GM03348 (cell line): ENCODE results near the gene SYT7.
A peak's percentile ranks its signal among the peaks of the same experiment; 100 is the strongest.

Experiments used
- DNase-seq: peaks from one replicate; pipeline ENCODE4 v3.0.0; 2012; ENCODE audit warnings: low spot score

SYT7 gene

DNA sequence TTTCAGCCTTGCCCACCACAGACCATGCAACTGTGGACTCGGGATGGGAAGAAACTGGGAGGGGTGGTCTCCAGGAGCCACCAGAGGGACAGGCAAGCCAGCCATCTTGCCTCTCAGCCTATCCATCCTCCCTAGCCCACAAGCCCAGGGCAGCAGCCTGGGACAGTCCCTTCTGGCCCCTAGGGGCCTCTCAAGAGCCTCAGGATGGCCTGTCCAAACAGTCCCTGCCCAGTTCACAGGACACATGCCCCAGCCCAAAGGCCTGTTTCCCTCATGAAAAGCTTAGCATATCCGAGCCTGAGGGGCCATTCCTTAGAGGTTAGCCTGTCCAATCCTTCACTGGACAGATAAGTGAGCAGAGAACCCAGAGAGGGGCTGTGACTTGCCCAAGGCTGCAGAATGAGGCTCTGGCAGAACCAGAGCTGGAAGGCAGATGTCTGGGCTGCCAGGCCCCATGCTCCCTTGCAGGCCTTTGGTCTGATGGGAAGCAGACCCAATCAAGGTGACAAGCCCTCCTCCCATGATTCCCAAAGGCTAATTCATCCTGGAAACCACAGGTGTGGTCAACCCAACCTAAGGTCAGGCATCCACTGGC, 44.1 kb downstream of the SYT7 start:
- no peak for DNase-seq

DNA sequence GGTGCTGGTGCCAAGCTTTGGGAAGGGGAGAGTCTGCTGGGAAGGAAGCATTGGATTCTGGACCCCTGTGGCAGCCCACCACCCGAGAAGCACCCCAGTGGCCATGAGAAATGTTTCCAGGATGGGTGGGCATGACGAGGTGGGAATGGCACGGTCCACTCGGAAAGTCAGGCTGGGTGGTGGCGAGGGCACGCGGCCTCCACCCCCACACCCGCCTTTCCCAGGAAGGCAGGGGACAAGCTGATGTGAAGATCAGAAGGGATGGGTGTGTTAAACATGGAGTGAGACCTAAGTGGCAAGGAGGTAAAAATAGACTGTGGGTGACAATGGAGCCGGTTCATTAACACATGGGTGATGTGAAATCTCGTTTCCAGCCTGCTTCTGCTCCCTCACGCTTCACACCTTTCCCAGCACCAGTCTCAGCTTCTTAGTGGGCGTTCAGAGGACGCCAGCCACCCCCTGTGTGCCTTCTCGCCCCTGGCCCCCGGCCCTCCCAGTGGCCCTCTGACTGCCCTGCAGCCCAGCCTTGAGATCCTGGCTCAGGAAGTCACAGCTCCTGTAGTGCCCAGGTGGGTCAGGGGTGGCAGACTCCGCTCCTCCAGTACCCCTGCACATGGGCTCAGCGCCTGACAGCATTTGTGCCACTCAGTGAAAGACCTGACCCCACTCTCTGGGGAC, 44.7 kb downstream of the SYT7 start:
- no peak for DNase-seq

- DNase-seq, result no peak
These were observed 45.7 kb downstream of the SYT7 start for GRCh38 chr11:61534933-61535839.

DNA sequence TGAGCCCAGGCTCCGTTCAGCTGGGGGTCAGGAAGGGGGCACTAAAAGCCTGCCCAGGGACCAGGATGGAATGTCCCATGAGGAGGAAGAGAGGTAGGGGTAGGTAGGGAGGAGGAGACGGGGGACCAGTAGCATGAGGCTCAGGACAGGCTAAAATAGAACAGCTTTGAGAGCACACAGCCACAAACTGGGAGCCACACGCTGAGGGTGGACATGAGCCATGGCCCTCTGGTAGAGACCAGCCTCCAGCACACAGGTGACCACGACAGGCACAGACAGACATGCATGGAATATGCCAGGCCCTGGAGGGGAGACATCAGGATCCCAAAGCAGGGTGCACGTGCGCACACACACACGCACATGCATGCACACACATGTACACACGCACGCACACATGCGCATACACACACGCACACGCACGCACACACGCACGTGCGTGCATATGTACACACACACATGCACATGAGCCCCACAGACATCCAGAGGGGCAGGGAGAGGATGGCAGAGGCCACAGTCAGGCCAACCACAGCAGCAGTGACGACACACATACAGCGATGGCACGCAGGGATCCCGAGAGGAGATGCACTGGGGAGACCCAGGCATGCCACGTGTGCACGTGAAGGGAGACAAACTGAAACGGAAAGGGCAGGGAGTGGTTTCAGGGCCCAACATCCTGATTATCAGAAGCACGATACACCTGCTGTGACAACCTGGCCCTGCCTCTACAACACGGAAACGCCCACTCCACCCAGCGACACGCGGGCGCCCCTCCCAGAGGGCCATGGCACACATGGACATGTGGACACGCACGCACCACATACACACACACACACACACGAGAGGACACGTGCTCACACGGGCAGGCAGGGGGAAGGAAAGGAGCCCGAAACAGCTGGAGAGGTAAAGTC, 46.6 kb downstream of the SYT7 start:
- no peak for DNase-seq

- no peak for DNase-seq
These were observed 47.5 kb downstream of the SYT7 start for GRCh38 chr11:61533401-61533800.

- DNase-seq, result no peak
These were observed 47.9 kb downstream of the SYT7 start for GRCh38 chr11:61533039-61533375.

DNA sequence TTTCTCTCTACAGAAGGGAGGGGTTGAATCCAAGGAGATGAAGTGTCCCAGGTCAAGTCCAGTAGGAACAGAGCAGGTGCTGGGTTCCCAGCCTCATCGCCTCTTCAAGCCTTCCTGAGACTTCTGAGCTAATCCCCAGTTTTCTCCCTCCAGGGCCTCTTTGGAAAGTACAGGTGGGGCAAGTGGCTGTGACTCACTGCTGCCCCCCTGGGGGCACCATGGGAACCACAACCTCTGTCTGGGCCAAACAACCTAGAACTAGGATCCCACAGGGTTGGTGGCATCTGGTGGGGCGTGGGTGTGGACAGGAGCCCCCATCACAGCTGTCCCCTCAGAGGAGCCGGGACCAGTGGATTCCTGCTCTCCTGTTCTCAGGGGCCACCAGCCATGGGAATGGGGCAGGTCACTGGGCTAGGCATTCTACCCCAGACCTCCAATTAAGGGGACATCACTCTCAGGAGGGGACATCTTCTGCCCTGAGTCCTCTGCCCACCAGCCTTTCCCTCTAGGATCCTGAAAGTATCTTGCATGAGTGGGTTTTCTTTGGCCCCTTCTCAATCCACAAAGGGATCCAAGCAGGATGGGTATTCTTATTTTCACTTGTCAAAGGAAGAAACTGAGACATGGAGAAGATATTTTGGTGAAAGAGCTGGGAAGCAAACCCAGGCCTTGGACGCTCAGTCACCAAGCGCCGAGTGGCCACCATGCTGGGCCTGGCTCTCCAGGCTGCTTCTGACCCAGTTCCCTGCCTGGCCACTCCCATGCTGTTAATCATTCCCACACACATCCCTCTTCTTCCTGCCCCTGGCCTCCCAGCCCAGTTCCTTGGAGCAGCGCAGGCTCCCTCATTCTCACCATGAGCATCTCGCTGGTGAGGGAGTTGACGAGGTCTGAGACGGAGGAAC, 48.5 kb downstream of the SYT7 start:
- DNase-seq, result peak; percentile 72

DNA sequence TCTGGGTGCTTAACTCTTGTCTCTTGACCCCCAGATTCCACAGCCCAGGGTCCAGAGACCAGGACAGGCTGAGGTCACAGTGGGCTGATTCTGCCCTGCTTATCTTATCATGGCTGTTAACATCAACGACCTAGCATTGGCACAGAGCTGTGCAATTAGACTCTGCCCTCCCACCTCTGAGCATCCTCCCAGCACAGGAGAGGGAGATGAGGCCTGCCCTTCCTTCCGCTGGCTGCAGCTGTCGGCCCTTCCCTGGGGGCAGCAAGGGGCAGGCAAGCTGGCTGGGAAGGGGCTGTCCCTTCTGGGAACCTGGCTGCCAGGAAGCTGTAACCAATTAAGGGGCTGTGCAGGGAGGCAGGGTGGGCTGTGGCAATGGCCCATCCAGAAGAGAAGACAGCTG, 49.8 kb downstream of the SYT7 start:
- DNase-seq, result no peak

GRCh38 chr11:61529537-61530225, 51.2 kb downstream of the SYT7 start:
- no peak for DNase-seq

GRCh38 chr11:61528114-61528513, 52.8 kb downstream of the SYT7 start:
- DNase-seq, result no peak

DNA sequence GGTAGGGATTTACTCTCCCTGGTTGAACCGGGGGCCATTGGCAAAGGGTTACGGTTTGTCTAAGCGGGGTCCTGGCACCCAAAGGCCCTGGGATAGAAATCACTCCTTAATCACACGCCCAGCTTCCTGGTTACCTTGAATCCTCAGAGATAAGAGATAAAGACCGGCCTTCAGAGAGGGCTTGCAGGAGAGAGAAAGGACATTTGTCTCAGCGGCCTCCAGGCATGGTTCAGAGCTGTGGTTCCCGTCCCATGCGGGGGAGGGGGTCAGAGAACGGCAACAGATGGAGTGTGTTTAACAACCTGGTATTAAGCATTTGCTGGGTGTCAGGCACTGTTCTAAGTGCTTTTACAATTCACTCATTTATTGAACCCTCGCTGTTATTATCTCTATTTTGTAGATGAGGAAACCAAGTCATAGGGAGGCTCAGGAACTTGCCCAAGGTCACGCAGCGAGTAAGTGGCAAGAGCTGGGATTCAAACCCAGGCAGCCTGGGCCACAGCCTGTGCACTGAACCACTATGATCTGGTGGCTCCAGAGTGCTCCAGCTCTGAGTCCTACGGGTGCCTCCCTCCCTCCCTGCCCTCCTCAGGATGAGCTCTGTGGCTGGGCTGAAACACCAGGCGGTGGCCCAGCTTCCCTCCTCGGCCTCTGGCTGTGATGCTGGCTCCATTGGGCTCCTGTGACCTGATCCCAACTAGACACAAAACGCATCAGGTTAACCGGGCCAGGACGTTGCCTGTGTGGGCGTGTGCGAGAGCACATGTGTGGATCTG, 53.7 kb downstream of the SYT7 start:
- DNase-seq, result no peak

DNA sequence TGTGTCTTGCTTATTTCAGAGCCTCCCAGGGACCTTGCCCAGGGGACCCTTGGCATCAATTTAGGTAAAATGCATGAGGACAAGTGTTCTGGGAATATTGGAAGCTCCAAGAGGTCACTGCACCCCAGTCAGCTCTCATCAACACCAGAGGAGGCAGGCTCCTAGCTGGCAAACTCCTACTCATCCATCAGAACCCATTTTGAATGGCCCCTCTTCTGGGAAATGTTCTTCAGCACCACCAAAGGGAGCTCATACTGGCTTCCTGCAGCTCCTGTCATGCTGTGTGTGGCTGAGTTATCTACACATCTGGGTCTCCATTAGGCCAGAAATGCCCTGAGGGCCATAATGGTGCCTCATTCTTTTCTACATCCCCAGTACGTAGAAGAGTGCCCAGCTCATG, 54.6 kb downstream of the SYT7 start:
- no peak for DNase-seq

DNA sequence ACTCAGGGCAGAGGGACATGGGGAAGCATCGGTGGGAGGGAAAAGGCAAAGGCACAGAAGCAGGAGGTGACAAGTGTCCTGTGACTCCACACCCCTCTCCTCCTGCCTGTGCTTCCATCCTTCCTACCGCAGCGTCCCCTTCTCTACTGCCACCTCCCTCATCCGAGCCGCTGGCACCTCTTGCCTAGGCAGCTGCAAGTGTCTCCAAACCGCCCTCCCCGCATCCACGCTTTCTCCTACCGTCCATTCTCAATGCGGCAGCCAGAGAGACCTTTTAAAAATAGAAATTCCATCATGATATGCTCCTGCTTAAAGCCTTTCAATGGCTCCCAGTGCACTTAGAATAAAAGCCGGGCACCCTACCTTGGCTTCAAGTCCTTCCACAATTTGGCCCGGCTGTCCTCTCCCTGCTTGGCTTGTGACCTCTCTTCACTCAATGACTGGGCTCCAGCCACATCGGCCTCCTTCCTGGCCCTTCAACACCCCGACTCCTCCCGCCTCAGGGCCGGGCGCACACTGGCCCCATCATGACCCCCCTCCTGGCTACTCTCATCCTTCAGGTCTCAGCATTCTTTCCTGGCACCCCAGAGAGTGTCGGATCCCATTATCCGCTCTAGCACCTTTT, 55.8 kb downstream of the SYT7 start:
- no peak for DNase-seq

DNA sequence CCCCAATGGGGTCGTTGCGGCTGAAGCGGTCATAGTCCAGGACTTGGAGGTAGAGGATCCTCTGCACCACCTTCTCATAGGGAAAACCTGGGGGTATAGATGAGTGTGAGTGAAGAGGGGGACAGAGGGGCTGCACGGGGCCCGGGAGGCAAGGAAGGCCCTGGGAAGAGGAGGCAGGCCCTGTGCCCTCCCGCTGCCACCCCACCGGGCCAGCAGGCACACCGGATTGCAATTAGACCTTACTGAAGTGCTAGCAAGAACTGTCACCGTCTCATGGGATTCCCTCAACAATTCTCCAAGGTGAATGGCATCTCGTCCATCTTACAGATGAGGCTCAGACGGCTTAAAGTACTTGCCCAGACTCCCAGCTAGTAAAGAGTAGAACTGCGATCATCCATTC, 56.4 kb downstream of the SYT7 start:
- DNase-seq, result no peak

- DNase-seq, result no peak
These were observed 58.0 kb downstream of the SYT7 start for GRCh38 chr11:61522881-61523280.

GRCh38 chr11:61518032-61518795, 62.7 kb downstream of the SYT7 start:
- DNase-seq, result no peak

GRCh38 chr11:61516675-61517572, 64.0 kb downstream of the SYT7 start:
- DNase-seq, result peak; percentile 86
